Upper lobe of right lung (tissue), 1 donor: ENCODE data around the gene TMEM151A. TPM values are rescaled to one million over a fixed set of nuclear protein-coding genes. Genes with fewer than 3 reads are reported as not detected.
"Not testable (repeated sequence)": the region's sequence is repeated elsewhere in the genome, so short reads cannot be mapped to it uniquely, and the experiment has no call there.

Experiments used
- ATAC-seq: fragments of 200-7000 bp; cut with Tn5 transposase; one replicate; pipeline ENCODE4 v1.9.1; 2020; ENCODE audit warnings: mild to moderate bottlenecking, moderate library complexity
- DNase-seq: peaks from one replicate; pipeline ENCODE4 v3.0.0-alpha.2; 2020
- H3K27ac ChIP-seq: fragments of 200-600 bp; one replicate; pipeline ENCODE4 v1.8.0; 2022
- H3K27me3 ChIP-seq: fragments of 200-600 bp; one replicate; pipeline ENCODE4 v1.8.0; 2022; ENCODE audit warnings: mild to moderate bottlenecking
- H3K36me3 ChIP-seq: fragments of 200-600 bp; one replicate; pipeline ENCODE4 v1.8.0; 2022
- H3K4me1 ChIP-seq: fragments of 200-600 bp; one replicate; pipeline ENCODE4 v1.8.0; 2022
- H3K4me3 ChIP-seq: fragments of 200-600 bp; one replicate; pipeline ENCODE4 v1.8.0; 2022; ENCODE audit warnings: mild to moderate bottlenecking
- H3K9me3 ChIP-seq: fragments of 200-600 bp; one replicate; pipeline ENCODE4 v1.8.0; 2022
- CTCF ChIP-seq: fragments of 200-600 bp; IDR thresholded peaks from one replicate; pipeline ENCODE4 v1.8.0; 2022; ENCODE audit warnings: antibody characterized with exemption
- intact Hi-C: fragments of 100-400 bp; cut with DNase I; formaldehyde crosslinking; loops from one replicate; pipeline ENCODE4 v1.11.0; 2022
- total RNA-seq: library from RNA; stranded (reverse); fragmentation: NEBNext Ultra II Directional; extraction: Animal tissue kit (Norgen Biotek cat#: 25700); gene quantifications from one replicate; pipeline ENCODE4 v1.2.1, GENCODE V29; 2021
- donor health status: DM: no; HTN: yes; CAD: no; lungs with severe emphysema.

Gene TMEM151A
- total RNA-seq, 1 donor from 2014 or later = 0.41 TPM

GRCh38 chr11:66248903-66249302 is 42.8 kb upstream of the TMEM151A start:
- no peak for DNase-seq
- no peaks in the 10 kb centered on the region for H3K27me3 ChIP-seq
- no peak overlapping the region for H3K27ac ChIP-seq
- no peak overlapping the region for H3K4me3 ChIP-seq
- ATAC-seq = no peak
- TF ChIP-seq CTCF = no peak
- intact Hi-C loops = no loop called here
- no peaks in the 10 kb centered on the region for H3K4me1 ChIP-seq
- no peaks in the 10 kb centered on the region for H3K9me3 ChIP-seq
- peaks cover 5% of the 10 kb centered on the region for H3K36me3 ChIP-seq

GRCh38 chr11:66251809-66252208 is 39.9 kb upstream of the TMEM151A start:
- no peak for DNase-seq
- H3K9me3 ChIP-seq = no peaks in the 10 kb centered on the region
- H3K4me3 ChIP-seq = no peak overlapping the region
- no peak overlapping the region for H3K27ac ChIP-seq
- no peaks in the 10 kb centered on the region for H3K36me3 ChIP-seq
- H3K27me3 ChIP-seq = no peaks in the 10 kb centered on the region
- no peak for ATAC-seq
- peaks cover 1% of the 10 kb centered on the region for H3K4me1 ChIP-seq
- intact Hi-C loops = no loop called here
- TF ChIP-seq CTCF = no peak

GRCh38 chr11:66253081-66253480 is 38.6 kb upstream of the TMEM151A start:
- DNase-seq, H3K27me3 ChIP-seq, H3K36me3 ChIP-seq, intact Hi-C loops, H3K4me1 ChIP-seq, ATAC-seq, H3K27ac ChIP-seq, H3K9me3 ChIP-seq, H3K4me3 ChIP-seq: not testable (repeated sequence)

- H3K36me3 ChIP-seq = no peaks in the 10 kb centered on the region
- no peaks in the 10 kb centered on the region for H3K27me3 ChIP-seq
- intact Hi-C loops = no loop called here
- peak overlapping the region; percentile 97 for H3K4me3 ChIP-seq
- peak overlapping the region; percentile 32 for H3K27ac ChIP-seq
- DNase-seq (no peak), ATAC-seq (no peak)
- peaks cover 12% of the 10 kb centered on the region for H3K4me1 ChIP-seq
- H3K9me3 ChIP-seq = no peaks in the 10 kb centered on the region
- no peak for TF ChIP-seq CTCF
Measured at GRCh38 chr11:66258473-66258893, 33.2 kb upstream of the TMEM151A start.

- H3K27me3 ChIP-seq = no peaks in the 10 kb centered on the region
- H3K4me3 ChIP-seq = no peak overlapping the region
- no peak for TF ChIP-seq CTCF
- no peaks in the 10 kb centered on the region for H3K36me3 ChIP-seq
- peaks cover 12% of the 10 kb centered on the region for H3K4me1 ChIP-seq
- no peak for ATAC-seq
- H3K27ac ChIP-seq = no peak overlapping the region
- no peak for DNase-seq
- intact Hi-C loops = no loop called here
- H3K9me3 ChIP-seq = no peaks in the 10 kb centered on the region
Measured at GRCh38 chr11:66259225-66259624, 32.5 kb upstream of the TMEM151A start.

- intact Hi-C loops = no loop called here
- no peak for ATAC-seq
- no peak for TF ChIP-seq CTCF
Measured at GRCh38 chr11:66259956-66260355, 31.7 kb upstream of the TMEM151A start.

More at GRCh38 chr11:66259956-66260355, 31.7 kb upstream of the TMEM151A start:
- no peak overlapping the region for H3K4me3 ChIP-seq
- H3K36me3 ChIP-seq = no peaks in the 10 kb centered on the region
- no peak overlapping the region for H3K27ac ChIP-seq
- peaks cover 12% of the 10 kb centered on the region for H3K4me1 ChIP-seq
- no peak for DNase-seq
- H3K27me3 ChIP-seq = no peaks in the 10 kb centered on the region
- no peaks in the 10 kb centered on the region for H3K9me3 ChIP-seq
